Esophagus squamous epithelium (tissue), 5 donors: ENCODE results near the gene ASB7. TPM values are rescaled to one million over a fixed set of nuclear protein-coding genes. Genes with fewer than 3 reads are reported as not detected.
A peak's percentile ranks its signal among the peaks of the same experiment; 100 is the strongest.

Source experiments
- DNase-seq: peaks from one replicate; lab custom pipeline; 2025; lab: John Stamatoyannopoulos, UW
- H3K27ac ChIP-seq, 4 donors: fragments of 200-600 bp; sonication (generic); one replicate each; pipeline ENCODE4 v1.5.1; 2016 to 2019; ENCODE audit warnings: mild to moderate bottlenecking in 1 of 4
- H3K27me3 ChIP-seq, 4 donors: fragments of 200-600 bp; sonication (generic); 1 replicate in 3 of 4; 2 replicates in 1 of 4; pipeline versions ENCODE4 v1.5.1 to v1.6.0; 2017 to 2021; ENCODE audit warnings: antibody characterized with exemption in 1 of 4
- H3K36me3 ChIP-seq, 3 donors: fragments of 200-600 bp; sonication (generic); one replicate each; pipeline ENCODE4 v1.5.1; 2016 to 2019
- H3K4me1 ChIP-seq, 3 donors: fragments of 200-600 bp; sonication (generic); one replicate each; pipeline ENCODE4 v1.5.1; 2017 to 2019
- H3K4me3 ChIP-seq, 4 donors: fragments of 200-600 bp; sonication (generic); 1 replicate in 3 of 4; 2 replicates in 1 of 4; pipeline ENCODE4 v1.5.1; 2016 to 2019; ENCODE audit warnings: mild to moderate bottlenecking in 2 of 4, moderate library complexity in 1 of 4
- H3K9me3 ChIP-seq, 3 donors: fragments of 200-600 bp; sonication (generic); one replicate each; pipeline ENCODE4 v1.5.1; 2016 to 2019
- POLR2A ChIP-seq, 4 donors: fragments of 450-650 bp; IDR thresholded peaks; one replicate each; pipeline ENCODE4 v1.6.1; 2017; ENCODE audit warnings: antibody characterized with exemption in 4 of 4, mild to moderate bottlenecking in 4 of 4, moderate library complexity in 3 of 4
- WGBS, 2 donors: methylation state at CpG; one replicate each; pipeline ENCODE4 v1.1.5; 2018; 5-methylcytosine and 5-hydroxymethylcytosine counted together
- intact Hi-C: fragments of 100-400 bp; cut with DNase I; formaldehyde crosslinking; loops from one replicate; pipeline ENCODE4 v1.15.0; 2022
- total RNA-seq, 4 donors: library from RNA; depleted of rRNA; stranded (reverse); fragments of >200 nt; gene quantifications; one replicate each; pipeline ENCODE4 v1.1.0, GENCODE V29; 2016
- TF ChIP-seq, protein P1 (sequence below), 6 experiments: fragments of 450-650 bp in 4 of 6; fragments of 200-600 bp in 2 of 6; sonication (generic) in 2 of 6; IDR thresholded peaks; one replicate each; pipeline ENCODE4 v1.5.1; 2016 to 2019; ENCODE audit warnings: antibody characterized with exemption in 6 of 6, mild to moderate bottlenecking in 4 of 6, moderate library complexity in 4 of 6
- donor health status: DM: yes; HTN: yes; CAD: no.

The ASB7 gene
- total RNA-seq, 4 donors from 2014 or later: 9.7 to 12.3 (median 12.0) TPM

DNA sequence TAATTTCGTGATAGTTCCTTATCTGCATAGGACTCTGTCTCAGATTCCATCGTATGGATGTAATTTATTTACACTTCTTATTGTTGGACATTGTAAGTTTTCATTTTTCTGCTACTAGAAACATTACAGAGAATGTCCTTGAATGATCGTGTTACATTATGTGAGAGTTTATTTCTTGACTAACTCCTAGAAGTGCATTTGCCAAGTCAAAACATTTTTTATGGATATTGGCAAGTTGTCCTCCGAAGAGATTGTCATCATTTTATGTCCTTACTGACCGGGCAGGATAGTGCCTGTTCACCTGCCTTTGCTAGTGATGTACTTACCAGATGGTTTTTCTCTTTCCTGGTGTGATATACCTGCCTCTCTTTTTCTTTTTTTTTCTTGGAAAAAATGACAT is 13.4 kb downstream of the ASB7 start:
- DNase-seq: no peak
- WGBS, 2 donors: 49 to 52% methylated on average over 5 of the region's 5 CpGs
- intact Hi-C loops: no loop called here
- Histone ChIP-seq H3K27me3 (no peaks in the 10 kb centered on the region), H3K4me3 (no peak overlapping the region), H3K9me3 (no peaks in the 10 kb centered on the region), H3K4me1 (no peaks in the 10 kb centered on the region), H3K36me3 (peaks cover 0 to 98% (median 22%) of the 10 kb centered on the region in 3 donors), H3K27ac (no peak overlapping the region)
- no peak for TF ChIP-seq POLR2A (IDR thresholded peaks at IDR 0.05)
- TF ChIP-seq, protein P1, sequence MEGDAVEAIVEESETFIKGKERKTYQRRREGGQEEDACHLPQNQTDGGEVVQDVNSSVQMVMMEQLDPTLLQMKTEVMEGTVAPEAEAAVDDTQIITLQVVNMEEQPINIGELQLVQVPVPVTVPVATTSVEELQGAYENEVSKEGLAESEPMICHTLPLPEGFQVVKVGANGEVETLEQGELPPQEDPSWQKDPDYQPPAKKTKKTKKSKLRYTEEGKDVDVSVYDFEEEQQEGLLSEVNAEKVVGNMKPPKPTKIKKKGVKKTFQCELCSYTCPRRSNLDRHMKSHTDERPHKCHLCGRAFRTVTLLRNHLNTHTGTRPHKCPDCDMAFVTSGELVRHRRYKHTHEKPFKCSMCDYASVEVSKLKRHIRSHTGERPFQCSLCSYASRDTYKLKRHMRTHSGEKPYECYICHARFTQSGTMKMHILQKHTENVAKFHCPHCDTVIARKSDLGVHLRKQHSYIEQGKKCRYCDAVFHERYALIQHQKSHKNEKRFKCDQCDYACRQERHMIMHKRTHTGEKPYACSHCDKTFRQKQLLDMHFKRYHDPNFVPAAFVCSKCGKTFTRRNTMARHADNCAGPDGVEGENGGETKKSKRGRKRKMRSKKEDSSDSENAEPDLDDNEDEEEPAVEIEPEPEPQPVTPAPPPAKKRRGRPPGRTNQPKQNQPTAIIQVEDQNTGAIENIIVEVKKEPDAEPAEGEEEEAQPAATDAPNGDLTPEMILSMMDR (IDR thresholded peaks at IDR 0.05): no peak

DNA sequence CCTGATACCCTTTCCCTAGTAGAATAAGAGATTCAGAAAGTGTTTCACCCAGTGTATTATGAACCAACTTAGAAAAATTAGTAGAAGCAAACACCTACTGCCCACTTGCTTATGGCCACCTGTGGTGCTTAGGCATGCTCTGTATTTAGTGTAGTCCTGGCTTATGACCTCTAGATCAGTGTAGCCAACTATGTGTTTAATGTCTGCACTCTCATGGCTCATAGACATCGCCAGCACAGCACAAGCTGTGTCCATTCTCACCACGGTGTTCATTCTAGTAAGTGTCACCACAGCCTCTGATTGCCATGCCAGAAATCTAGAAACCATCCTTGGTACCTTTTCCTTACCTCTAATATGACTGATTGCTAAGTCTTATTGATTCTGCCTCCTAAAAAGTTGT is 14.3 kb downstream of the ASB7 start:
- DNase-seq: no peak
- H3K27ac ChIP-seq: no peak overlapping the region
- TF ChIP-seq, protein P1 (IDR thresholded peaks at IDR 0.05): no peak
- TF ChIP-seq POLR2A (IDR thresholded peaks at IDR 0.05): no peak
- intact Hi-C loops: no loop called here
- peaks cover 0 to 97% (median 19%) of the 10 kb centered on the region in 3 donors for H3K36me3 ChIP-seq
- 88 to 90% methylated on average over 2 of the region's 2 CpGs for WGBS, 2 donors
- no peaks in the 10 kb centered on the region for H3K4me1 ChIP-seq
- no peak overlapping the region for H3K4me3 ChIP-seq
- no peaks in the 10 kb centered on the region for H3K27me3 ChIP-seq
- H3K9me3 ChIP-seq: no peaks in the 10 kb centered on the region

DNA sequence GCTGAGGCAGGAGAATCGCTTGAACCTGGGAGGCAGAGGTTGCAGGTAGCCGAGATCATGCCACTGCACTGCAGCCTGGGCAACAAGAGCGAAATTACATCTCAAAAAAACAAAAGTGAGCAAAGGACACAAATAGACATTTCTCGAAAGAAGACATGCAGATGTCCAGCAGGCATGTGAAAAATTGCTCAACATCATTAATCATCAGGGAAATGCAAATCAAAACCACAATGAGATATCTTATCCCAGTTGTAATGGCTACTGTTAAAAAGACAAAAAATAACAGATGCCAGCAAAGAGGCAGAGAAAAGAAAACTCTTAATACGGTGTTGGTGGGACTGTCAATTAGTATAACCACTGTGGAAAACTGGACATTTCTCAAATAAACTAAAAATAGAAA is 20.9 kb downstream of the ASB7 start:
- Histone ChIP-seq H3K9me3 (no peaks in the 10 kb centered on the region), H3K4me3 (no peak overlapping the region), H3K27ac (no peak overlapping the region), H3K4me1 (no peaks in the 10 kb centered on the region), H3K27me3 (no peaks in the 10 kb centered on the region), H3K36me3 (peaks cover 0 to 31% (median 8%) of the 10 kb centered on the region in 3 donors)
- no peak for DNase-seq
- intact Hi-C loops: no loop called here
- TF ChIP-seq, protein P1 (IDR thresholded peaks at IDR 0.05): no peak
- no peak for TF ChIP-seq POLR2A (IDR thresholded peaks at IDR 0.05)
- whole genome bisulfite sequencing, 2 donors: 76 to 84% methylated on average over 5 of the region's 5 CpGs

DNA sequence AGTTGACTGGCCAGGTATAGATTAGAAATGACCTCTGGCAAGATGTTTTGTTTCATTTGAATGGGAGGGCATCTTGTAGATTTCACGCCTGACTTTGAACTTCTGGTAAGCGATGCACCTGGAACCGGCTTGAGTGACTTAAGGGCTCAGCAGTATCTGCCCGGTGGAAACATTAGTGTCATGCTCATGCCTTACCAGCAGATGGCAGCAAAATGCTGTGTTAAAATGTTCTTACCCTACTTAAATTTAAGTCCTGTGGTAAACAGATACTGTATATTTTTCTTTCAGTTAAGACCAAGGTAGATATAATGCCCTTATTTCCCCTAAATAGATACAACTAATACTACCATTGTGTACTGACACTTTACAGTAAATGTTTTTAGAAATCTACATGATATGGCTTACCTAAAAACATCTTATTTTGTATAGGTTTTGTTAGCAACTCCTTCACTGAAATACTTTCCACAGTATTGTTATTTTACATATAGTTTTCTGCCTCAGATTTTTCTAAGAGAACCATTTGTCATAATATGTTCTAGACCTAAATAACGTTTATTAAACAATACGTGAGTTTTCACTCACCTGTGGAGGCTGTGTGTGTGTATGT is 25.5 kb downstream of the ASB7 start:
- Histone ChIP-seq H3K27me3 (no peaks in the 10 kb centered on the region), H3K9me3 (no peaks in the 10 kb centered on the region), H3K4me3 (no peak overlapping the region), H3K36me3 (peaks cover 0 to 41% (median 4%) of the 10 kb centered on the region in 3 donors), H3K27ac (no peak overlapping the region), H3K4me1 (no peaks in the 10 kb centered on the region)
- DNase-seq: no peak
- intact Hi-C loops: loop anchor here (5.0 kb wide), 1 partner anchor 379 kb away; no protein-coding TSS in a partner anchor
- 18 to 28% methylated on average over 6 of the region's 6 CpGs for WGBS, 2 donors
- TF ChIP-seq, protein P1 (IDR thresholded peaks at IDR 0.05): peak; percentile 60 to 90 (median 82)
- no peak for TF ChIP-seq POLR2A (IDR thresholded peaks at IDR 0.05)

DNA sequence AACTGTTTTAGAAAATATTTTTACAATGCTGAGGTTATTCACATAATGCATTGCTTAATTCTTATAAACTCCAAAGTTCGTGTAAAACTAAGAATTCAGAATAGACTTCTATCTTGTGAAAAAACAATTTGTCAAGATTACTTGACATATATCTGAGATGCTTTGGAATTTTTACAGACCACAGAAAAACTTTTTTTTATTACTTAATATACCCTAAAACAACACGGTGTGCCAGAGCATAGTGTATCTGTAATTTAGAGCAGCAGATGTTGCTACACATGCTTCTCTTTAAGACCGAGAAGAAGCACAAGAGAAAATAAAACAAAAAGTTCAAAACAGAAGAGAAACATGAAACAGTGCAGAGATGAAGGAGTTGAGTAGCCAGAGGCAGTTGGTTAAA is 26.4 kb downstream of the ASB7 start:
- Histone ChIP-seq H3K27me3 (no peaks in the 10 kb centered on the region), H3K27ac (no peak overlapping the region), H3K4me3 (no peak overlapping the region), H3K4me1 (no peaks in the 10 kb centered on the region), H3K9me3 (no peaks in the 10 kb centered on the region), H3K36me3 (peaks cover 0 to 48% (median 4%) of the 10 kb centered on the region in 3 donors)
- no peak for TF ChIP-seq POLR2A (IDR thresholded peaks at IDR 0.05)
- TF ChIP-seq, protein P1 (IDR thresholded peaks at IDR 0.05): no peak
- intact Hi-C loops: loop anchor here (5.0 kb wide), 1 partner anchor 379 kb away; no protein-coding TSS in a partner anchor
- no peak for DNase-seq
- 61 to 68% methylated on average over 3 of the region's 3 CpGs for WGBS, 2 donors
